Activated naive CD8-positive, alpha-beta T cell treated with anti-CD3 and anti-CD28 coated beads, Interleukin-2, amount 10 ng/mL, durations not matched to agents 7 days and 5 days (primary cell): ENCODE measurements around the gene COL4A2. TPM values are rescaled to one million over a fixed set of nuclear protein-coding genes. Genes with fewer than 3 reads are reported as not detected.

ENCODE experiments used
- ATAC-seq: fragments of 150-1000 bp; cut with Tn5 transposase; one replicate; pipeline ENCODE4 v1.10.0; 2021; ENCODE audit warnings: low read depth, moderate library complexity
- POLR2A ChIA-PET: fragments of 350-600 bp; sonication (Branson Sonifier 250); formaldehyde crosslinking; loops from one replicate; lab custom pipeline; 2021; ENCODE audit warnings: antibody characterized with exemption; lab: Charles Lee
- DNase-seq: peaks from one replicate; pipeline ENCODE4 v3.0.0; 2021
- H3K27ac Mint-ChIP-seq: one replicate; pipeline ENCODE4 v1.8.0; 2022; ENCODE audit warnings: mild to moderate bottlenecking, mixed read lengths
- H3K27me3 Mint-ChIP-seq: one replicate; pipeline ENCODE4 v1.8.0; 2022; ENCODE audit warnings: mild to moderate bottlenecking, moderate library complexity, mixed read lengths
- H3K36me3 Mint-ChIP-seq: one replicate; pipeline ENCODE4 v1.8.0; 2021; ENCODE audit warnings: mild to moderate bottlenecking, mixed read lengths
- H3K4me1 Mint-ChIP-seq: one replicate; pipeline ENCODE4 v1.8.0; 2021; ENCODE audit warnings: mixed read lengths
- H3K4me3 Mint-ChIP-seq: one replicate; pipeline ENCODE4 v1.8.0; 2022; ENCODE audit warnings: mild to moderate bottlenecking, moderate library complexity, mixed read lengths
- H3K9me3 Mint-ChIP-seq: one replicate; pipeline ENCODE4 v1.8.0; 2021; ENCODE audit warnings: mixed read lengths
- microRNA-seq: library from miRNA; unstranded; fragments of <30 nt; microRNA quantifications from one replicate; pipeline ENCODE4 v1.2.0, GENCODE V29; 2022
- total RNA-seq, 2 experiments: library from RNA; stranded (reverse); gene quantifications; one replicate each; pipeline ENCODE4 v1.2.3, GENCODE V29; 2021

The COL4A2 gene
- total RNA-seq, 2 experiments from 2014 or later: not detected

DNA sequence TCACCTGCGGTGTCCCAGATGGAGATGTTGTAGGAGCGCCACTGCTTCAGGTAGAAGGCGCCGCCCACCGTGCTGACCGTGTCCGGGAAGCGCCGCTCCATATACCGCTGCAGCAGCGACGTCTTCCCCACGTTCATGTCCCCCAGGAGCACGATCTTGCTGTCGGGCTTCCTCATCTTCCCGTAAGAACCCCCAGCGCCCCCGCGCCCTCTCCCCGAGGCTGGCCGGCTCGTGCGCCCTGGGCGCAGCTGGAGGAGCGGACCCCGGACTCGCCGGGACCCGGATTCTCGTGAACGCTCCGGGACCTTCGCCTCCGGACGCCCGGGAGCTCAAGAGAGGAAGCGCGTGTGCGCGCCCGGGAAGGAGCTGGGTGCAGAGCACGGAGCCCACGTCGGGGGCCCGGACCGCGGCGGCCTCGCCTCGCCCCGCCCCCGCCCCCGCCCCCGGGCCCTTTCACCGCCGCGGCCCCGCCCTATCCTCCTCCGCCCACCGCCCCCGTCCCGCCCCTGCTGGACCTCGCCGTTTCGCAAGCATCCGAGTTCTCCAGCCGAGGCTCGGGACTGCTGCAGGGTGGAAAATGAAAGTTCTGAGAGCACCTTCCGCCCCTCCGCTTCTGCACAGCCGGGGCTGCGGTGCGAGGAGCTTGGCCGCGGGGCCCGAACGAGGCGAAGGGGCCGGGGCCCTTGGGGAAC, 254.4 kb downstream of the COL4A2 start, which contains the start of gene RAB20:
TSS of gene RAB20 (minus strand) at position 379 of the 692 bp plus-strand sequence. CDS start at position 176, 203 bp downstream.
- POLR2A ChIA-PET: interaction anchor here (1.0 to 1.4 kb wide), 3 partner anchors 9 to 151 kb away, joined by 3 to 5 read pairs (median 3); partner anchors contain the start of gene NAXD
- DNase-seq (peak; percentile 67), ATAC-seq (peak; percentile 73)
- Mint-ChIP-seq H3K27me3 (peaks cover 25% of the 10 kb centered on the region), H3K4me3 (peak within 1 kb of the TSS; percentile 99), H3K27ac (peak within 1 kb of the TSS; percentile 91), H3K4me1 (peaks cover 27% of the 10 kb centered on the region), H3K9me3 (no peaks in the 10 kb centered on the region), H3K36me3 (peaks cover 12% of the 10 kb centered on the region)

DNA sequence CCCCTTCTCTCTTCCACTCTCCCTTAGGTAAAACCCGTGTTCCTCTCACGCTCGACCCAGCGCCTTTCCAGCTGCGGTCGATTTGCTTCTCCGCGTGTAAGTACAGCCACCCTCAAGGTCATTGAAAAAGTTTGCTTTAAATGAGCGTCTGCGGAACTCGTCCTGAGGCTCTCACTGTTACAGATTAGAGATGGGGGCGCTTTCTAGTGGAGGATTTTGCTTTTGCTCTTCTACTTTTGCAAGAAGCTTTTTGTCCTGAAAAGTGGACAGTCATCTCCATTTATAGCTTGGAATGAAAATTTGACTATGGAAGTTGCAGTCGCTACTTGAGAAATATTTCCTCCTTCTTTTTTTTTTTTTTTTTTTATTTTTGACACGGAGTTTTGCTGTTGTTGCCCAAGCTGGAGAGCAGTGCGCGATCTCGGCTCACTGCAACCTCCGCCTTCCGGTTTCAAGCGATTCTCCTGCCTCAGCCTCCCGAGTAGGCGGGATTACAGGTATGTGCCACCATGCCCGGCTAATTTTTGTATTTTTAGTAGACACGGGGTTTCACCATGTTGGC, 255.0 kb downstream of the COL4A2 start:
- DNase-seq: no peak
- peaks cover 23% of the 10 kb centered on the region for H3K4me1 Mint-ChIP-seq
- H3K9me3 Mint-ChIP-seq: no peaks in the 10 kb centered on the region
- peak; percentile 45 for ATAC-seq
- H3K36me3 Mint-ChIP-seq: peaks cover 8% of the 10 kb centered on the region
- POLR2A ChIA-PET: interaction anchor here (0.6 to 1.4 kb wide), 4 partner anchors 9 to 152 kb away, joined by 3 to 5 read pairs (median 3); partner anchors contain the start of genes ING1 and NAXD
- H3K4me3 Mint-ChIP-seq: peak overlapping the region; percentile 99
- peaks cover 25% of the 10 kb centered on the region for H3K27me3 Mint-ChIP-seq
- H3K27ac Mint-ChIP-seq: peak overlapping the region; percentile 91

Small RNA genes lying within 50 kb of the gene (microRNA-seq; reads per million reads assigned to microRNA genes)
- not detected for gene MIR8073

Other genes starting within 250 kb of the COL4A2 start
- not detected for gene COL4A1, start 127 bp upstream of the COL4A2 start, total RNA-seq